HPDE6-E6E7 (cell line): Measurements from ENCODE around the gene PHC2.

ENCODE experiments used
- DNase-seq: peaks from one replicate; pipeline ENCODE4 v3.0.0; 2011; ENCODE audit warnings: missing footprints; ENCODE audit errors: extremely low spot score

Gene PHC2

GRCh38 chr1:33425900-33426299 lies 5.0 kb downstream of the PHC2 start:
- no peak for DNase-seq

GRCh38 chr1:33424610-33425009 lies 6.3 kb downstream of the PHC2 start:
- DNase-seq, result no peak

DNA sequence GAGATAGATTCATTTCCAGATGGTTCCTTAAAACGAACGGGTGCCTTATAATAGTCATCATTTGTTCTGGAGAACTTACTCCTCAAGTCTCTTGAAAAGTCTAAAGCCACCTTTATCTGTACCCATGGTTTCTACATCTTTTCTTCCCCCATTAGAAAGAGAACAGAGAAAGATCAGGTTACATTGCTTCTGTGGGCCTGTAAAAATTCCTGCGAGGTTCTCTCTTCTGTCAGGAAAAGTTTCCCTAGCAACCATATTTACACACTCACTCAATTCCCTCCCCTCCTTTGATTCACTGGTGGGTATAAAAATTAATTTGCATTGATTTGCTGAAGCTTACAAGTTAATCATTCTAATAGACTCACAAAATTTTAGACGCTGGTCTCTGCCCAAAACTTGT lies 6.7 kb downstream of the PHC2 start:
- DNase-seq, result no peak

DNA sequence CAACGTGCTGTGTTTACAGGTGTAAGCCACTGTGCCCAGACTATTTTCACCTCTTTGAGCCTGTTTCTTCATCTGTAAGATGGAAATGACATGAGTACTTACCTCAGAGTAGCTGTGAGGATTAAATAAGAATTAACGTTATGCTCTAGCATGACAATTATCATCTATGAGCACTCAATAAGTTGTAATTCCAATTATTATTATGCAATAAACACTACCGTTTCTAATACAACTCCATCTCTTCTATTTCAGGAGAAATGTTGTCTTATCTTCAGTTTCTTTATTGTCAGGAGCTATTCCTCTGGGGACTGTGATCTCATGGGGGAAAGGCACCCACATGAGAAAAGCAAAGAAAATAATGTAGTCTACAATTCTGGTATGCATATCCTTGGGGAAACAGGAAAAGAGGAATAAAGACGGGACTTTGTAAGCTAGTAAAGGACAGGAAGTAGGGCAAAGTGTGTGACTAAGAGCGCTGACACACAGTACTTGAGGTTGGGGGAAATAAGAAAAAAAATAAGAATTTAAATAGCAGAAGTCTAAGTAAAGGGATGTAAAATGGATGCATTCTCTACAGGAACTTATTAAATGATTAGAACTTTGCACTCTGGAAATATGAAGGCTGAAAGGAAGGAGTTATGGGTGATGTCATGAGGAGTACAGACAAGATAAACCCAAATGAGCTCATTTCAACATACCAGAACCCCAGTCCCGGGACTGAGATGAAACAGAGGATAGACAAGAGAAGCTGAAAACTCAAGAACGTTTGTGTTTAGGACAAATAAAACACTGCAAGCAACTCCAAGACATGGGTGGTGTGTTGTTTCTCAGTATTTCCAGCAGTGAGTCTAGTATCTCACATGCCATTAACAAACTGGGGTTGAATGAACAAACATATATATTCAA lies 9.8 kb downstream of the PHC2 start:
- no peak for DNase-seq

DNA sequence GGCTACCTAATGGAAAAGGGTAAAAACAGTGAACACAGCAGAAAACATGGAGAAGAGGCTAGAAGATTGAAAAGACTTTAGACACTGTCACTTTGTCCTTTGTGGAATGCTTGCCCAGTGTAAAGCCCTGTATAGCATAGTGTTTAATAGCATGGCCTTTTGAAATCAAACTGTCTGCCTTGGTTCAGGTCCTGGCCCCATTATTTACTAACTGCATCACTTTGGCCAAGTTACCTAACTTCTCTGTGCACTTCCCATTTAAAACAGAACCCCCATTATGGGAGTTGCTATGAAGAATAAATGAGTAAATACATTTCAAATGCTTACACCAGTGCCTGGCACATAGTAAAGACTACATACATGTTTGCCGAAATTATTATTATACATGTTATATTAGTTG lies 12.1 kb downstream of the PHC2 start:
- DNase-seq, result no peak

DNA sequence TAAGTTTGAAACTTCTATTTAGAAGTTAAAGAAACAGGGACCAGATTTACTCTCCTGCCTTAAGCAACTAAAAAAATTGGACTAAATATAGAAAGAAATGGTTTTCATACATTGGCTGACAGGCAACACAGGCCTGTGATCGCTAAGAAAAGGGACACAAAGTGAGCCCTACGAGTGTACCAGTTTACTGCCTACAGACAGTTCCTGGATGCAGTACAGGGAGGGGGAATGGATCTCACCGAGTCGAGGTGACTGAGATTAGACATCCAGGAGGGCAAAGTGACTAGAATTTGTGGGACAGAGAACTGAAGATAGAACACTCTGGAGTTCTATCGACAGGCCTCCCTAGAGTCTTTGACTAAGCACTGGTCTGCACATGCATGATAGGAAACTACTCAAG lies 16.0 kb downstream of the PHC2 start:
- DNase-seq, result no peak

- DNase-seq, result no peak
Observed at GRCh38 chr1:33410091-33410701, 20.7 kb downstream of the PHC2 start.

- DNase-seq, result no peak
Observed at GRCh38 chr1:33408093-33408436, 22.8 kb downstream of the PHC2 start.

GRCh38 chr1:33407352-33408092 lies 23.4 kb downstream of the PHC2 start:
- DNase-seq, result no peak

- DNase-seq, result no peak
Observed at GRCh38 chr1:33402206-33402605, 28.7 kb downstream of the PHC2 start.

- no peak for DNase-seq
Observed at GRCh38 chr1:33401471-33401870, 29.4 kb downstream of the PHC2 start.

DNA sequence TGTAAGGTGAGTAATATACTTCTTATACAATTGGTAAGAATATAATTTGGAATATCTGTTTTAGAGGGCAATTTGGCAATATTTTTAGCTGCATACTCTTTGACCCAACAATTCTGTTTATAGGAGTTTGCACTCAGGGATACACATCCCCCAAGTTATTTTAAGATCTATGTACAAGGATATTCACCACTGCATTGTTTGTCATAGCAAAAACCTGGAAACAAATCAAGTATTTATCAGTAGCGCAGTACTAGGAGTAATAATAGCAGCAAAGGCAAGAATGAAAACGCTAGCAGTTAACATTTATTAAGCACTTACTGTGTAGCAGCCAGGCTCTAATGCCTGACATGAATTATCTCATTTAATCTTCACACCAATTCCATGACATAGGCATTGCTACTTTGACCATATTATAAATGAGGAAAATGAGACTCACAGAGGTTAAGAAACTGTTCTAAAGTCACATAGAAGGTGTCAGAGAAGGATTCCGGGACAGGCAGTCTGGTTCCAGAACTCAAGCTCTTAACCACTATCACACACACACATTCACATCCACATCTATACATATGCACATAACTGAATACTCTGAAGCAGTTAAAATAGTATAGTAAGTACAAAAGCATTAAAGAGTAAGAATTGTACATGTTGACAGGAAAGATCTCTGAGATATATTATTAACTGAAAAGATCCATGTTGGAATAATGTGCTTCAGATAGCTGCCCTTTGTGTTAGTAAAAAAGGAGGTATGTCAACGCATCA lies 30.6 kb downstream of the PHC2 start:
- DNase-seq, result no peak

GRCh38 chr1:33399375-33399774 lies 31.5 kb downstream of the PHC2 start:
- no peak for DNase-seq

- no peak for DNase-seq
Observed at GRCh38 chr1:33397994-33398393, 32.9 kb downstream of the PHC2 start.

DNA sequence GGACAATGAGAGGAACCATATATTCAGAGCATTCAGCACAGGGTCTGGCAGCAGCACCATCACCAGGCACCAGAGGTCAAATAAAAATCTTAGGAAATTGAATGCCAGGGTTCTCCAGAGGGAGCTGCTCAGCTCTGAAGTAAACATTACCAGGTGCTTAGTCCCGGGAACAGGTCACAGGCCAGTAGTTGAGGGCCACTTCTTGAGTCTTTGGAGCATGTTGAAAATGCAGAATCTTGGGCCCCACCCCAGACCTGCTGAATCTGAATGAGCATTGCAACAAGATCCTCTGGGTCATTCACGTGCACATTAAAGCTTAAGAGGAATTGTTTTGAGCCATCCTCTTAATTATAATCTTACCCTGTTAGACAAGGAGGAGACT lies 33.8 kb downstream of the PHC2 start:
- DNase-seq, result no peak

GRCh38 chr1:33396188-33397124 lies 34.4 kb downstream of the PHC2 start:
- DNase-seq, result no peak

DNA sequence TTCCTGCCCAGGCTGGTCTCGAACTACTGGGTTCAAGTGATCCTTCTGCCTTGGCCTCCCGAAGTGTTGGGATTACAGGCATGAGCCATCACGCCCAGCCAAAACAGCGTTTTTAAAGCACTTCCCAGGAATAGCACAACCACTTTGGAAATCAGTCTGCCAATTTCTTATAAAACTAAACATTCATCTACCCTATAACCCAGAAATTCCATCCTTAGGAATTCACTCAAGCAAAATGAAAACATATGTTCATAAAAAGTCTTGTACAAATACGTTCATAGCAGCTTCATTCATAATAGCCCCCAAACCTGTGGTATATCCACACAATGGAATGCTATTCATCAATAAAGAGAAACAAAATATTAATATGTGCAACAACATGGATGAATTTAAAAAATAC lies 36.1 kb downstream of the PHC2 start:
- no peak for DNase-seq

DNA sequence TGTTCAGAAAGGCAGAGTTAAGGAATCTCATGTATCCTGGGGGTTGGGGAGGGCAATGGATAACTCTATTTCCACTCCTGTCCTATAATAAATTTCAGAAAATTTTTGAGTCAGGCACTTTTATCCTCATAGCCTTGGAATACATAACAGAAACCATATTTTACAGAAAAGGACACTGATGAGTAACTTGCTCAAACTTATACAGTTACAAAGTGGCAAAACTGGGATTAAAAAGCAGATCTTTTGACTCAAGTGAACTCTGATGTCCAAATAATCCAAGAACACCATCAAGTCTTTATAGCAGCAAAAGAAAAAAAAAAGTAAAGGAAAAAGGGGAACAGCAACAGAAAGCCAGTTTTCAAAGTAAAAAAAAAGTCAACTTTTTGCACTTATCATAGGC lies 36.9 kb downstream of the PHC2 start:
- DNase-seq, result no peak

DNA sequence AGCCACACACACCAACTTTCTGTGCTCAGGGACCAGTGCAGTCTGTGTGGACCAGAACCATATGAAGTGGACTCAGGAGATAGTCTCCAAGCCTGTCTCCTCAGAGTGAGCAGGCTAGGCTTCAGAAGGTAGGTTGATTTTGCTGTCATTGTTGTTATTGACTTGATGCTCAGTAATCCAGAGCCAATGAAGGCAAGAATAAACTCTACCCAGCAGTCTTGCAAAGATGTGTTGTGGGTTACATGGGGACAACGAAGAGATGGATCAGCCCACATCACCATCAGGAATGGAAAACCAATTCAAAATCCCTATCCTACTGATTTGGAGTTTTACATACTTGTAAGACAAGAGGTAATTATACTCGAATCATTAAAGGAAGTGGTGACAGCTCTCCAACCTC lies 37.4 kb downstream of the PHC2 start:
- DNase-seq, result no peak

DNA sequence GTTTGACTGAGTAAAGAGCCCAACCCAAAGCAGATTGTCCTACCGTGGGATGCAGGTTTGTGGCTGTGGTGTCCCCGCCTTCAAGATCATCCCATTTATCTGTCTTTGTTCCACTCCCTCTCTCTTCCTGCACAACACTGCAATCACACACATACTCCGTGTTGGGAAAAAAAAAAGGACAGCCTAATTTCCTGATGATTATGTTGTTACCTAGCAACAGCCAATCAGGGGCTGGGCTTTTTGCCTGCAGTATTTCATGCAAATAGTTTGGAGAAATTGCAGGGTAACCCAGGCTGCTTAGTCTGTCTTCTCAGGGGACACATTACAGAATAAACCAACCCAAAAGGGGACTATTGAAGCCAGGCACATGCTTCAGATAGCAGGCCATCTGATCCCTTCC lies 38.3 kb downstream of the PHC2 start:
- no peak for DNase-seq

DNA sequence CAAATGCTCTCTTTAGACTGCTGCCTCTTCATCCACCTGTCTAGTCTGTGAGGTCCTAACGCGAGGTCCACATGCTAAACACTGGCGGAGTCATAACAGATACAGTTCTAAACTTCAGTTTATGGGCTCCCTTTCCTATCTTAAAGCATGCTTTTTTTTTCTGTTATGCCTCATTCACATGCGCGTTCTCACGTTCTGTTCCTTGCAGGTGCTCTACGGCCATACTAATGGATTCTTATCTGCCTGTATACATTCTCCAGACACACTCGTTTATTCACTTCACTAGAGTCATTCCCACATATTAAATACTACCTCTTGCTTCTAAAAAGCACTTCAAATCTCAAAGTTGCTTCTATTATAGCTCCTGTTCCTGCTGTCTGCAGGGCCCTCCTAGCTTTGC lies 38.7 kb downstream of the PHC2 start:
- no peak for DNase-seq
